Measurements from ENCODE around the gene INSR. TPM values are rescaled to one million over a fixed set of nuclear protein-coding genes. Genes with fewer than 3 reads are reported as not detected.
"Not testable (repeated sequence)": the region's sequence is repeated elsewhere in the genome, so short reads cannot be mapped to it uniquely, and the experiment has no call there.

Gene INSR
- total RNA-seq, 1 donor, result 44.2 TPM

- H3K27ac ChIP-seq (ENCODE audit: low read depth, low read length), result no peak overlapping the region
These were observed 82.8 kb downstream of the INSR start for GRCh38 chr19:7211191-7211951.

GRCh38 chr19:7210359-7210758, 83.9 kb downstream of the INSR start:
- no peak overlapping the region for H3K4me3 ChIP-seq (ENCODE audit: insufficient read depth, low read length)

More at GRCh38 chr19:7211191-7211951, 82.8 kb downstream of the INSR start:
- Histone ChIP-seq H3K79me2 (ENCODE audit: insufficient read depth, low read length) (no peaks in the 10 kb centered on the region), H3K4me2 (ENCODE audit: insufficient read depth, low read length) (no peak overlapping the region), H4K20me1 (ENCODE audit: insufficient read depth, low read length) (peaks cover 4% of the 10 kb centered on the region), H2AFZ (ENCODE audit: low read length) (no peak overlapping the region), H3K36me3 (ENCODE audit: insufficient read depth, low read length) (no peaks in the 10 kb centered on the region), H3K4me1 (ENCODE audit: insufficient read depth, low read length) (no peaks in the 10 kb centered on the region), H3K4me3 (ENCODE audit: insufficient read depth, low read length) (no peak overlapping the region), H3K9me3 (ENCODE audit: low read depth, low read length) (no peaks in the 10 kb centered on the region), H3K27me3 (ENCODE audit: insufficient read depth, low read length) (no peaks in the 10 kb centered on the region)
- no peak for TF ChIP-seq CTCF (IDR thresholded peaks at IDR 0.05; ENCODE audit: extremely low read depth, low read depth, low read length)
- no peak for DNase-seq (ENCODE audit: insufficient read length, low spot score, missing footprints)

GRCh38 chr19:7209597-7210325, 84.5 kb downstream of the INSR start:
- not testable (repeated sequence) for H3K36me3 ChIP-seq (ENCODE audit: insufficient read depth, low read length); H3K9me3 ChIP-seq (ENCODE audit: low read depth, low read length); H3K4me1 ChIP-seq (ENCODE audit: insufficient read depth, low read length); H3K4me3 ChIP-seq (ENCODE audit: insufficient read depth, low read length); H2AFZ ChIP-seq (ENCODE audit: low read length); H3K27ac ChIP-seq (ENCODE audit: low read depth, low read length); H4K20me1 ChIP-seq (ENCODE audit: insufficient read depth, low read length); H3K27me3 ChIP-seq (ENCODE audit: insufficient read depth, low read length); H3K79me2 ChIP-seq (ENCODE audit: insufficient read depth, low read length); H3K4me2 ChIP-seq (ENCODE audit: insufficient read depth, low read length)
- DNase-seq (ENCODE audit: insufficient read length, low spot score, missing footprints), result peak; percentile 48

More at GRCh38 chr19:7210359-7210758, 83.9 kb downstream of the INSR start:
- H3K27me3 ChIP-seq (ENCODE audit: insufficient read depth, low read length), result no peaks in the 10 kb centered on the region
- no peak overlapping the region for H2AFZ ChIP-seq (ENCODE audit: low read length)
- no peak for DNase-seq (ENCODE audit: insufficient read length, low spot score, missing footprints)
- H4K20me1 ChIP-seq (ENCODE audit: insufficient read depth, low read length), result peaks cover 4% of the 10 kb centered on the region
- H3K4me2 ChIP-seq (ENCODE audit: insufficient read depth, low read length), result no peak overlapping the region
- no peak overlapping the region for H3K27ac ChIP-seq (ENCODE audit: low read depth, low read length)
- no peaks in the 10 kb centered on the region for H3K79me2 ChIP-seq (ENCODE audit: insufficient read depth, low read length)
- H3K9me3 ChIP-seq (ENCODE audit: low read depth, low read length), result no peaks in the 10 kb centered on the region
- no peak for TF ChIP-seq CTCF (IDR thresholded peaks at IDR 0.05; ENCODE audit: extremely low read depth, low read depth, low read length)
- no peaks in the 10 kb centered on the region for H3K4me1 ChIP-seq (ENCODE audit: insufficient read depth, low read length)
- H3K36me3 ChIP-seq (ENCODE audit: insufficient read depth, low read length), result no peaks in the 10 kb centered on the region

- H3K4me2 ChIP-seq (ENCODE audit: insufficient read depth, low read length); H3K4me1 ChIP-seq (ENCODE audit: insufficient read depth, low read length); H3K79me2 ChIP-seq (ENCODE audit: insufficient read depth, low read length); H3K36me3 ChIP-seq (ENCODE audit: insufficient read depth, low read length); DNase-seq (ENCODE audit: insufficient read length, low spot score, missing footprints); H3K27ac ChIP-seq (ENCODE audit: low read depth, low read length); H3K9me3 ChIP-seq (ENCODE audit: low read depth, low read length); H2AFZ ChIP-seq (ENCODE audit: low read length); H4K20me1 ChIP-seq (ENCODE audit: insufficient read depth, low read length); H3K4me3 ChIP-seq (ENCODE audit: insufficient read depth, low read length); H3K27me3 ChIP-seq (ENCODE audit: insufficient read depth, low read length): not testable (repeated sequence)
These were observed 85.2 kb downstream of the INSR start for GRCh38 chr19:7209036-7209435.

- H3K27me3 ChIP-seq (ENCODE audit: insufficient read depth, low read length), result no peaks in the 10 kb centered on the region
- no peak for TF ChIP-seq CTCF (IDR thresholded peaks at IDR 0.05; ENCODE audit: extremely low read depth, low read depth, low read length)
- H3K4me2 ChIP-seq (ENCODE audit: insufficient read depth, low read length), result no peak overlapping the region
- H2AFZ ChIP-seq (ENCODE audit: low read length), result no peak overlapping the region
- no peaks in the 10 kb centered on the region for H3K36me3 ChIP-seq (ENCODE audit: insufficient read depth, low read length)
- no peak overlapping the region for H3K4me3 ChIP-seq (ENCODE audit: insufficient read depth, low read length)
- H3K79me2 ChIP-seq (ENCODE audit: insufficient read depth, low read length), result no peaks in the 10 kb centered on the region
- peaks cover 4% of the 10 kb centered on the region for H3K4me1 ChIP-seq (ENCODE audit: insufficient read depth, low read length)
- no peak for DNase-seq (ENCODE audit: insufficient read length, low spot score, missing footprints)
- peaks cover 5% of the 10 kb centered on the region for H4K20me1 ChIP-seq (ENCODE audit: insufficient read depth, low read length)
- no peaks in the 10 kb centered on the region for H3K9me3 ChIP-seq (ENCODE audit: low read depth, low read length)
- no peak overlapping the region for H3K27ac ChIP-seq (ENCODE audit: low read depth, low read length)
These were observed 90.9 kb downstream of the INSR start for GRCh38 chr19:7203332-7203731.
